GM04503 (cell line): Measurements from ENCODE around the gene UTP4.

Experiments
- DNase-seq: peaks from one replicate; pipeline ENCODE4 v3.0.0-alpha.2; 2012; ENCODE audit warnings: low read depth

Gene UTP4

DNA sequence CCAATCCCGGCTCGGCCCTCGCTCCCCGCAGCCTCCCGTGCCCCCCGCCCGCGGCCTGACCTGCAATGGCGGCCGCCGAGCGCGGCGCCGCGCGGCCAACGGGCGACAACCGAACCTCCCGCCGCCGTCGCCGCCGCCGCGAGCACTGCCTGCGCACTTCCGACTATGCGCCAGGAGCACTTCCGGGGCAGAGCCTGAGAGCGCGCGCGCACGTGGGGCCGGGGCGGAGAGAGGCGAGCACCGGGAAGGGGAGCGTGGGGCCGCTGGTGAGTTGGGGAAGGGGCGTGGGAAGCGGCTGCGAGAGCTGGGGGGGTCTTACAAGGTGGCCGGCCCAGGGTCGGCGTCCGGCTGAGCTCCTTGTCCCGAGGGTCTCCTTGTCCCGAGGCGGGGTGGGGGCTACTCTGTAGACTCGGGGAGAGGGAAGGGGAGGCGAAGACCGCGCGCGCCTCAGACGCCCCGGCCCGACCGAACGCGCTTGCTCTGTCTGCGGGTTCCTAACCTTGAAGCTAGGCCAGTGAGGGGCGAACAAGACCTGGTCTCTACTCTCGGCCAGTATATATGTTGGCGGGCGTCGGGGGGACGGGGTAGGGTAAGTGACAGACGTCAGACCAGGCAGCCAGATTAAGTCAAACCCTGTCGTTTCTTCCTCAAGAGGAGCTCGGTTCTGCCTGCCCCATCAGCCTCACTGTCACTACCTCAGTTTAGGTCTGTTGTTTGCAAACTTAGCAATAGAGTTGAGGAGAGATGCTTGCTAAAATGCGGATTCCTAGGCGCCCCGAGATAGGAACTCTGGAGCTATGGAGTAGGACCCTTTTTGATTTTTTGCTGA lies at the start of gene UTP4, which contains the start of gene CHTF8:
TSS of gene UTP4 (plus strand) at position 226 of the 829 bp plus-strand sequence. CDS start 811 bp downstream, outside the sequence.
TSS of gene CHTF8 (minus strand) at position 165 of the 829 bp plus-strand sequence. CDS start 11,130 bp downstream, outside the sequence.
- DNase-seq, result no peak

DNA sequence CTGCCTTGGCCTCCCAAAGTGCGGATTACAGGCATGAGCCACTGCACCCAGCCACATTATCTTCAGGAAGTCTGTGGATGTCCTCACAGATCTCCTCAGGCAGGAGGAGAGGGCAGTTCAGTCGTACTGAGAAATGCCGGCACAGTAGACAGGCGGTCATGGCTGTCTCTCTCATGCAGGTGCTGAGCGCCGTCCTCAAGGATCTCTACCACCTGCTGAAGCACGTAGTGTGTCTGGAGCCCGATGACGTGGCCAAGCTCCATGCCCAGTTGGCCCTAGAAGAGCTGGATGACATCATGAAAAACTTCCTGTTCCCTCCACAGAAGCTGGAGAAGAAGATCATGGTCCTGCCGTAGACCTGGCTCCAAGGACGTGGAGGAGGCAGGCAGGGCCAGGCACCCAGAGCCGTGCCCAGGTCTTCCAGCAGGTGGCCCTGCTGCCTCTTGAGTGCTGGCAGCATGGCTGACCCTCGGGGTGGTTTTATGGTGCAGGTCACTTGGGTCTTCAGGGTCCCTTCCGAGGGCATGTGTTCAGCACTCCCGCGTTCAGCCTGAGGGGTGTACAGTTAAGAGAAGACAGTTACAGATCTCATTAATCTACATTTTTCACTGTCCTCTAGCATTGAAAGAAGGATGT lies 49.0 kb upstream of the UTP4 start:
- DNase-seq, result no peak

DNA sequence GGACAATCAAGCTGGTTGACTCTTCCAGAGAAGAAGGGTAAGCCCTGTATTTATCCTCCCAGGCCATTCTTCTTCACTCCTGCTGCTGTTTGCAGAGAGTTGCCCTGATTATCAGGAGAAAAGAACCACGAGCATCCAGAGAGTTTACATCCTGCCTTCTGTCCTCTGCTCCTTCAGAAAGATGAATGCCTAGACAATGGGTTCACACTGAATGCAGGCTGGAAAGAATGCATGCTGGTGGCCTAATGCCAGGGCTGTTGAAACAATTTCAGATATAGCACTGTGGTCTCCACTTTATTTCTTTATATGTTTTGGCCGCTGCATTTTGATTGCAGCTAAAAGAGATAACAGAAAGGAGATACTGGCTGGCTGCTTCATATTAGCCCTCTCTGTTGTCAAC lies 48.2 kb upstream of the UTP4 start:
- no peak for DNase-seq

DNA sequence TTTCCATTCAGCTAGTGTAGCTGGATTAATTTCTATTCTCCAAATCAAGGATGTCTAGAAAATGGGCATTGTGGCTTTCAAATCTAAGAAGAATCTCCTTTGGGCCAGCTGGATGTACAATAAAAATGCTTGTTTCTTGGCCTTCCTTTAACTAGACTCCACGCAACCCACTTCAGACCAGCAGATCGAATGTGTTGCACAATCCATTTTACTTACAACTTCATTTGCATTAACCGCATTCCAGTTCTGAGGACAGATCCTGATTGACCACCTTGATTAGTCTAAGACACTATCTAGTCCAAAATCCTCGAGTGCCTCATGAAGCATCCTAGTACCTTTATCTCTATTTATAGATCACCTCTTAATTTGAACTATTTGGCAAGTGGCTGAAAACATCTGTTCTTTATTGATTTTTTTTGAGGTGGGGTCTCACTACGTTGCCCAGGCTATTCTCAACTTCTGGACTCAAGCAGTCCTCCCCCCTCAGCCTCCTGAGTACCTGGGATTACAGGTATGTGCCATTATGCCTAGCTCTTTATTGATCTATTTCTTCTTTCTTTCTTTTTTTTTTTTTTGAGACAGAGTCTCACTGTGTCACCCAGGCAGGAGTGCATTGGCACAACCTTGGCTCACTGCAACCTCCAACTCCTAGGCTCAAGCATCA lies 47.3 kb upstream of the UTP4 start:
- no peak for DNase-seq

DNA sequence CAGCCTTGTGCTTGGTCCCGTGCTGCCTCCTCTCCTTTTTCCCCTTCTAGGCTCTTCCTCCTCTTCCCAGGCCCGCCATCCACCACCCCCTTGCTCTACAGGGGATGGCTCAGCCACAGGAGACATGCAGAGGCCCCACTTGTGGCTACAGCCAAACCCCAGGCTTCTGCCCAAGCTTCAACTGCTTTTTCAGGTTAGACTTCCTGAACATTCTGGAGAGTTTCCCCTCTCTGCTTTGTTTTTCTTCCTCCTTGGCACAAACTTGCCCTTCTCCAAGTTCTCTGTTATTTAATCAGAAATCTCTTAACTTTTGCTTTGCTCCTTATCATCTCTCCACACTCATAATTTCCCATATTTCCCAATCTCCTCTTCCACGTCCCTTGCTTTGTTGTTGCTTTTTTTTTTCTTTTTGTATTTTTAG lies 45.3 kb upstream of the UTP4 start:
- no peak for DNase-seq

DNA sequence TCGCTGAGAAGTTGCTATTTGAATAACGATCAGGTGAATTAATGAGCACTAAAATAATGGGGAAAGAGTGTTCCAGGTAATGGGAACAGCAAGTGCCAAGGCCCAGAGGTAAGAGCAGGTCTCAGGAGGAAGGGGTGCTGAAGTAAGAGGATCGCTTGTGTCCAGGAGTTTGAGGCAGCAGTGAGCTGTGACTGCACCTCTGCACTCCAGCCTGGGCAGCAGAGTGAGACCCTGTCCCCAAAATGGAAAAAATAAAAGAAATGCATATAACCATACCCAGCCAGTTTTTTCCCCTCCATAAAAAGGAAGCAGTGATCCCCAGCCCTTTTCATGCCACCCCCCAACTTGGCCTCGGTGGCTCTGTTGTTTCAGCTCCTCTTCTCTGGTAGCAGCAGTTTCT lies 43.8 kb upstream of the UTP4 start:
- DNase-seq, result no peak

DNA sequence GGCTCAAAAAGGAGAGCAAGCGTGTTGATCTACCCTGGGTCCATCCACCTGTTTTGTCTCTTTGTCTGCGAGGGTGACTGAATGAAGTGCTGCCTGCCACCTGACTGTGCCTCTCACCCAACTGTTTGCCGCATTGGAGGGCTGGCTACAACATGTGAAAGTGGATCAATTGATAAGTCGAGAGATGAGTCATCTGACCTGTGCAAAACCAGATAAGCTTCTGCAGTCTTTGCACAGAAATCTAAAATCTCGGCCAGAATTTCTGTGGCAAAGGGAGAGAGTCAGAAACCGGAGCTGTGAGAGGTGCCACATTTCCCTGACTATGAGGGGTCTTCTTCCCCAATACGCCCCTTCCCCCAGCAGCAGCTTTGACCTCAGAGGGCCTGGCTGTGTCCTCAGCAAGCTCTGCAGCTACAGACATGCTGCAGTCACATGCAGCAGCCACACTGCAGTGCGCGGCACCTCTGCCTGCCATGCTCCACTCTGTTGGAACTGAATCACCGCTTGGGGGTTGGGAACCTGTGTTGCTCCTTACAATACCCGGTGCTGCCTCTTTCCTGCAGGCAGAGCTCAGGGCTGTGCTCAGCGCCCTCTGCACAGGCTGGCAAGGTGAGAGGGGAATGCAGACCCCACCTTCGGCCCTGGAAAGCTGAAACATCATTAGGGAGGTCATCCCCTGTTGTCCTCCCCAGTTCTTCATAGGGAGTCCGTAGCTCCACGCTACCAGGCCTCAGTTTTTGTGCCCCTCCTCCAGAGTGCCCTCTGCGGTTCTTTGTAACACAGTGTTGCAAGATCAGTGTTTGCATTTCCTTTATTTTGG lies 43.1 kb upstream of the UTP4 start:
- DNase-seq, result no peak

DNA sequence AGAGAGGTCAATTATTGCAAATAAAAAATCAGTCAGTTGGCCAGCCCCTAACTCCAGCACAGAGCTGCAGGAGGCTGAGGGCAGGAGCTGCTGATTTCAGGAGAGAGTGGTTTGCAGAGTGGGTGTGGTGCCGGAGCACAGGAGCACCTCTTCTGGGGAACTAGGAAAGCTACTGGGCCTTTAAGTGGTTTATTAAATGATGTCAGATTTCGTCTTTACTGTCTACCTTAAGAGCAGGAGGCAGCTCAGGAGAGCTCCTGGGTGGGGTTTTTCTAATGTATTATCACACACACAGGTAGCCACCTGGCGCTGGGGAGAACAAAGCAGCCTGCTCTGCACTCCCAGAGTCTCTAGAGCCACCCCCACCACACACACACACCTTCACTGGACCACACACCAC lies 38.5 kb upstream of the UTP4 start:
- no peak for DNase-seq

DNA sequence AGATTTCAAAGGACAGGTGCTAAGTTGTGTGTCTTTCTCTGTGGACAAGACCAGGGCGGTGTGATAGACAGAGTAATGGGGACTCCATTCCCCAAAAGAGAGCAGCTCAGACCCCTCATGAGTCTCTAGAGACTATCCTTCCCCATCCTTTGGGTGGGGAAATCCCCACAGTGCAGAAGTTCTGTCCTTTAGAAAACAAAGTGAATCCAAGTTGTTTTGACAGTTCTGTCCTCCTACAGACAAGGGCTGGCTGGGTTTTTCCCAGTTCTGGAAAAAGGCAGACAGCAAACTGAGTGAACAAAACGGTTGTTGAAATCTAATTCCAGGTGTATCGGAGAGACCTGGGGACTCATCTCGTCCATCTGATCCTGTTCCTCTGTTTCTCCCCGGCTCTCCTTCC lies 37.9 kb upstream of the UTP4 start:
- no peak for DNase-seq

DNA sequence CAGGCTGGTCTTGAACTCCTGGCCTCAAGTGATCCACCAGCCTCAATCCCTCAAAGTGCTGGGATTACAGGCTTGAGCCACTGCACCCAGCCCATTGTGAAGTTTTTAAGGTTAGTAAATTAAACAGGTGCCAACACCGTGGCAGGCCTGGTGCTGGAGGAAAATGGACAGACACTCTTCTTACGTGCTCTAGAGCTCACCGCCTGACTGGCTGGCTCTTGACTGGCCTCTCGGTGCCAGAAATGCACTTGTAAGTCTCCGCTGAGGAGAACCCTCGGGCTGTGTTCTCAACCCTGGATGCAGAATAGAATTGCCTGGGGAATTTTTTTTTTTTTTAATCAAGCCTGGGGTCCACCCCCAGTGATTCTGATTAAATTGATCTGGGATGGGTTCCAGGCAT lies 37.3 kb upstream of the UTP4 start:
- DNase-seq, result no peak

DNA sequence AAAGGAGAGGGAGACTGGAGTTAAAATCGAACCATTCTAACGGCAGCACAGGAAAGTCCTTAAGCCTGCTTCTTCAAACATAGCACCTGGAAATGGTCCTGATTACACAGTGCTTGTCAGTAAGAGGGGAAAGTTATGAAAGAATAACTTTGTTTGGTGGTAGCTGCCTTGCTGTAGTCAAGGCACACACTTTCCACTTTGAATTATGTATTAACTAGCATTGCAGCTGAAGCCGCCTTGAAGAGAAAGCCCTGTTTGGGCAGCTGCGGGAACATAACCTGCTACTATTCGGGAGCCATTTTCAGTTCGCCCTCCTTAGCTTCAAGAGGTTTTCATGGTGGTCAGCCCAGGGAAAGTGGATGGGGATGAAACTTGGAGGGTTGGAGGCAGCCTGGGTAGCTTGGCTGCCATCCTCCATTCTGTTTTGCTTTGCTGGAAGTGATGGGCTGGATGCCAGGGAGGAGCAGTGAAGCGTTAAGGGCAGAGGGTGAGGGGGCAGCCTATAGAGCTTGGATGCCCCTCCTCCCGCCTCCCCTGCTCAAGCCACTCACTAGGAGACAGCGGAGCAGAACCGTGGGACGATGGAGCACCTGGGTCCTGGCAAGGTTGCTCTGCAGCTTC lies 32.3 kb upstream of the UTP4 start:
- no peak for DNase-seq

DNA sequence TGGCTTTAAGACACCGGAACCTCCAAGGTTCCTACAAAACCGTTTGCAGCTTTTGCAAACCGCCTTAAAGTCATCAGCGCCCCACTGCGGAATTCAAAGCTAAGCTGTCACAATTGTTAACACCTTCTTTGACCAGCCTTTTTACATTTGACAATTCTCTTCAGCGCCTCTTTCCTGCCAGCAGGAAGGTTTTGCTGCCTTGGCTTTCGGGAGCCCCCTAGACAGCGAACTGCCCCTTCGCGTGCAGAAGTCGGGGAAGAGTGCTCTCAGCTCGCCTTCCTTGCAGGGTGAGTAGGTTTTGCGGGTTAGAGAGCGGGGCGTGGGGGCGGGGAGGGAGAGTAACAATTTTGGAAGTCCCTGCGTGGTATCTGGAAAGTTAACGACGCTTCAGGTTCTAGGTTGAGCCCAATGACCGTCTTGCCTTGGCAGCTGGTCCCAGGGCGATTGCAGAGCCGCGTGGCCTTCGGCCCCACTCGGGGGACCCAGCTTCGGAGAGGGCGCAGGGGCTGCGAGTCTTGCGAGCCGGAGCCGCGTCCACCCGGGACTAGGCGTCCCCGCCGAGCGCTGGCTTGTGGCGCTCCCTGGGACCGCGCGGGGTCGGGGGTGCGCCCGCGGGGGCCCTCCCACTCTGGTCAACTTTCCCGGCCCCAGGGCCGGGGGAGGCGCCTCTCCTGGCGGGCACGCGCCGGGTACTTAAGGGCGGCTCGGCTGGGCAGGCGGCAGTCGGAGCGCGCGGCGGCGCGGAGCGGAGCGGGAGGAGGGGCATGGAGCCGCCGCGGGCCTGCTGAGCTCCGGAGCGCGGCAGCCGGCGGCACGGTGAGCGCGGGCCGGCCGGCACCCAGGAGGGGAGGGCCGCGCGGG lies 26.7 kb upstream of the UTP4 start, which contains the start of gene HAS3:
TSS of gene HAS3 (plus strand) at position 153 of the 861 bp plus-strand sequence. CDS start 3,743 bp downstream, outside the sequence.
- DNase-seq, result no peak

DNA sequence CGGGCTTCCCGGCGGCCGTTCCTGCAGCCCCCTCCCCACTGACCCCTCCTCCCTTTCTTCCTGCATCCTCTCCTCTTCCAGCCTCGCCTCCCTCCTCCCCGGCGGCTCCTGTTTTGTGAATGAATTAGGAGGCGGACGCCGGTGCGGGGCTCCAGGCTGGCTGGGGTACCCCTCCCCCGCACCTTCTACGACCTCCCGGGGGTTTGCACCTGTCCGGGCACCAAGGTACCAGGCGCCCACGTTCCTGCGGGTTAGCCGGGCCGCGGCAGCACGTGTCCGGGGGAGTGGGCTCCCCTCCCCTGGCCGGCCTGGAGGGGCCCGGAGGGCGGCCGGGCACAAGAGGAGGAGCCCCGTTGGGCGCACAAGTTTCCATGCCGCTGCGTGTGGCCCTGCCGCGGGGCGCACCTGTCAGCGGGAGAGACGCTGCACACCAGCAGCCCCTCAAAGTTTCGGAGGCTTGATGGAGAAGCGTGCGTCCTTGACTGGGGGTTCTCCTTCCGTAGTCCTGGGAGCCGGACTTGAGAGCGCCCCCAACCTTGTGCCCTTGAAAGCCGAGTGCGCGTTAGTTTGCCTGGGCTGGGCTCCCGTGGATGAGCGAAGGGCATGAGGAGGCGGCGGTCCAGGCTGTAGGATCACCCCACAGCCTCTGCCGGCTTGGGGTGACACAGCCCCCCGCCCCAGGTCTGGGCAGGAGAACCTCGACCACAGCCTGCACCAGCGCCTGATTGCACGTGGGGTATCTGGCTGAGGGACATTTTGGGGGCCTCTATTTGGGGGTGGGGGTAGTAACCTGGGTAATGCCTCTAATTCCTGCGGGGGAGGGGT lies 25.7 kb upstream of the UTP4 start:
- DNase-seq, result no peak

DNA sequence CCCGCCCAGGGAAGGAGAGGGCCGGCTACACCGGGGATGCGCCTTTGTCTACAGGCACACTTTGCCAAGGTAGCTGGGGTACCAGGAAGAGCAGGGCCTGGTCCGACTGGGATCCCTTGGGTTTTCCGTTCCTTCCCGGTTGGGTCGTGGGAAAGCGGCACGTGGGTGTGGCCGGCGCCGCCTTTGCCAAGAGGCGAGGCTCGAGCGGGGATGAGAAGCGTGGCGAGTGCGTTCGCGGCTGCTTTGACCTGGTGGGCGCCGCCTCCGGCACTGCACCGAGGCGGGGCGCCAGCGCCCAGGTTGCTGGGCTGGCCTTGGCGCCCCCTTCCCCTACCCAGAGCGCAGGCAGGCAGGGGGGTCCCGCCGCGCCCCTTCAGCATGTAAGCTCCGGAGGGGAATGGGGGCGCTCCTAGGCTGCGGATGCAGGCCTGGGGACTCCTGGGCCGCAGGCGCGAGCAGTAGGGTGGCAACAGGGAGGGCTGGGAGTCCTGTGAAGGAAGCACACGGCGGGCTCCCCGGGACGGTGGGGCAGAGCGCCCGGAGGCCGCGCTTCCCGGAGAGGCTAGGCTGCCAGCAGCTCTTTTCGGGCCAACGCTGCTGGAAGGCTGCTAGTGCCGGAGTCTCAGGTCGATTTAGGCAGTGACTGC lies 25.0 kb upstream of the UTP4 start:
- no peak for DNase-seq

DNA sequence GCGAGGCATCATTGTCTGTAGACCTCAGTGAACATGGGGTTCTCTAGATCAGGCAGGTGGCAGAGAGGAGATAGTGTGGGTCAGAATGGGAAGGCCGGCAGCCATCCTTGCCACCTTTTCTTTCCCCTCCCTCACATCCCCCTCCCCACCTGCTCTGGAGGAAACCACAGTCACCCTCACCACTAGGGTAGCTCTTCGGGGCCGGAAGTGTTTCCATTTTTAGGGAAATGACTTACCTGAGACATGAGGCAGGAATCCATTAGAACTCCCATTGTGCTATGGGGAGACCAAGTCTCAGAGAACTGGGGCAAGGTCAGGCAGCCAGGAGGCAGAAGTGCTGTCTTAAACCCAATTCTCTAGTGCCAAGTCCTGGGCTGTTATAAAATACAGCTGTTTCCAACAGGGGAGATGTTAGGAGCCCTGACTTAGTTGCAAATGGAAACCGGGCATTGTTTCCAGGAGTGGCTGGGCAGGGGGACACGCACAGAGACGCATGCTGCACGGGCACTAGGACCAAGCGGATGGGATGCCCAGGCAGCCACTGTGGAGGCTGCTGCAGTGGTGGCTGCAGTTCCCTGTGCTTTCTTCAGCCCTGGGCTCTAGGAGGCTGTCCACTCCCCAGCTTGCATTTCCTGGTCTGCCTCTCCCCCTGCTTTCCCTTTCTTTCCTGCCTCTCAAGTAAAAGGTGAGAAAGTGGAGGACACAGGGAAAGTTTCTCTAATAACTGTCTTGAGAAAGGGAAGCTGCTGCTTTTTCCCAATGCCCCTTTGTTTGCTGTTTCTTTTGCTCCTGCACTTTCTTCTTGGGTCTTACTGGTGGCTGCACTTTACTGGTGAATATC lies 24.2 kb upstream of the UTP4 start:
- no peak for DNase-seq

DNA sequence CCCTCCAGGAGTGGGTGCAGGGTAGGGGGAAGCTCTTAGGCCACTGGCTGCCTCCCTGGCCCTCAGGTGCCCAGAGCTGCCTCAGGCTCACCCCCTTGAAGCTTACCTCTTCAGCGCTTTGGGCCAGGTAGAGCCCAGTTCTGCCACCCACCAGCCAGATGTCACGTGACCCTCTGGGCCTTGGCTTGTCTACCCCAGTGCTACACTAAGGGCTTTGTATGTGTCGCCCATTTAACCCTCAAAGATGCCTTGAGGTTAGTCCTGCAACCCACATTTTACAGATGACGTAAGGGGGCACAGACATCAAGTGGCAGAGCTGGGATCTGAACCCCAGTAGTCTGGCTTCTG lies 23.6 kb upstream of the UTP4 start:
- no peak for DNase-seq

DNA sequence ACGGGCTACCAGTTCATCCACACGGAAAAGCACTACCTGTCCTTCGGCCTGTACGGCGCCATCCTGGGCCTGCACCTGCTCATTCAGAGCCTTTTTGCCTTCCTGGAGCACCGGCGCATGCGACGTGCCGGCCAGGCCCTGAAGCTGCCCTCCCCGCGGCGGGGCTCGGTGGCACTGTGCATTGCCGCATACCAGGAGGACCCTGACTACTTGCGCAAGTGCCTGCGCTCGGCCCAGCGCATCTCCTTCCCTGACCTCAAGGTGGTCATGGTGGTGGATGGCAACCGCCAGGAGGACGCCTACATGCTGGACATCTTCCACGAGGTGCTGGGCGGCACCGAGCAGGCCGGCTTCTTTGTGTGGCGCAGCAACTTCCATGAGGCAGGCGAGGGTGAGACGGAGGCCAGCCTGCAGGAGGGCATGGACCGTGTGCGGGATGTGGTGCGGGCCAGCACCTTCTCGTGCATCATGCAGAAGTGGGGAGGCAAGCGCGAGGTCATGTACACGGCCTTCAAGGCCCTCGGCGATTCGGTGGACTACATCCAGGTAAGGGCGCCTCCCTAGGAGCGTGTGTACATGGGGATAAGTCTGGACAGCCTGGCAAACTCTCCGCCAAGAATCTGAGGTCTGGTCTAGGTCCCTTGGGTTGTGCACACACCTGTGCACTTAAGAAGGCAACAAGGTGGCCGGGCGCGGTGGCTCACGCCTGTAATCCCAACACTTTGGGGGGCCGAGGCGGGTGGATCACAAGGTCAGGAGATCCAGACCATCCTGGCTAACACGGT lies 22.8 kb upstream of the UTP4 start:
- no peak for DNase-seq
